GM12875 (cell line): Measurements from ENCODE around the gene POTEE.
"Not testable (repeated sequence)": the region's sequence is repeated elsewhere in the genome, so short reads cannot be mapped to it uniquely, and the experiment has no call there.

Source experiments
- H3K4me3 ChIP-seq: one replicate; pipeline ENCODE4 v1.5.1; 2011; ENCODE audit warnings: low read depth, low read length, control low read depth
- TF ChIP-seq, protein P1 (sequence below): IDR thresholded peaks from 2 replicates; pipeline ENCODE4 v1.5.1; 2011; ENCODE audit warnings: low read depth, mild to moderate bottlenecking, control low read depth, inconsistent platforms, low read length, moderate library complexity, borderline replicate concordance; ENCODE audit not compliant: insufficient read depth

Gene POTEE

DNA sequence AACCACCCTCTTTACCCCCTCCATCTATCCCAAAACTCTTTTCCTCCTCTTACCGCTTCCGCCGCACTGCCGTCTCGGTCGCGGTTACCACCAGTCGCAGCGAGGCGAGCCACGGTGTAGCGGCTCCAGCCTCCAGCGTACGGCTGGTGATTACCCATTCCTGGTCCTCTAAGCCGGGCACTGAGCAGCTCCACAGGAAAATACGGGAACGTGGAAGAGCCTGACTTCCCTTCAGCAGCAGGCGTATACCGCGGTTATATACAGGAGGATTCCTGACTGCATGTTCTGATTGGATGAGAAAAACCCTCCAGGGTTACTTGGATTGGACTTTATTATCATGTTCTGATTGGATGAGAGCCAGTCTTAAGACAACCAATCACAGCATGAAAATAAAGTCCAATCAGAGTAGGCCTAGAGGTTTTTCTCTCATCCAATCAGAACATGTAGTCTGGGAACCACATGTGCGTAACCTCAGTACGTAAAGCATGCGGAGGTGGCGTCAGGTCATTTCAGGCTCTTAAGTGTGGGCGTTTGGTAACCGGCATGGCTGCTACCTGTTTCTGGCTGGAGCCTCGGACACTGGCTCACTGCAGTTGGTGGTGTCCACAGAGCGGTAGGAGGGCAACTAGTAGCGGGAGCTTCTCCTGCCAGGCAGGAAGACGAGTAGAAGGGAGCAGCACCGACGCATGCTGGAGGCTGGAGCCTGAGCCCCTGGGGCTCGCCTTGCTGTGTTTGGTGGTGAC lies at the start of gene POTEE:
Gene POTEE, plus strand, starts transcription at position 507 of the 743 bp plus-strand sequence. CDS start 8,867 bp downstream, outside the sequence.
- H3K4me3 ChIP-seq, result not testable (repeated sequence)

DNA sequence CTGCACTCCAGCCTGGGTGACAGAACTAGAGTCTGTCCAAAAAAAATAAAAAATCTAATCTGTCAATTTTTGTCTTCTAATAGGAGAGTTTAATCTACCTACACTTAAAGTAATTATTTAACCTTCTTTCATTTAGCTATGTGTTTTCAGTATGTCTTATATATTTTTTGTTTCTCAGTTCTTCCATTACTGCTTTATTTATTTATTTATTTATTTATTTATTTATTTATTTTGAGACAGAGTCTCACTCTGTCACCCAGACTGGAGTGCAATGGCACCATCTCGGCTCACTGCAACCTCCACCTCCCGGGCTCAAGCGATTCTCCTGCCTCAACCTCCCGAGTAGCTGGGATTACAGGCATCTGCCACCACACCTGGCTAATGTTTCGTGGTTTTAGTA lies 43.8 kb upstream of the POTEE start:
- not testable (repeated sequence) for H3K4me3 ChIP-seq

DNA sequence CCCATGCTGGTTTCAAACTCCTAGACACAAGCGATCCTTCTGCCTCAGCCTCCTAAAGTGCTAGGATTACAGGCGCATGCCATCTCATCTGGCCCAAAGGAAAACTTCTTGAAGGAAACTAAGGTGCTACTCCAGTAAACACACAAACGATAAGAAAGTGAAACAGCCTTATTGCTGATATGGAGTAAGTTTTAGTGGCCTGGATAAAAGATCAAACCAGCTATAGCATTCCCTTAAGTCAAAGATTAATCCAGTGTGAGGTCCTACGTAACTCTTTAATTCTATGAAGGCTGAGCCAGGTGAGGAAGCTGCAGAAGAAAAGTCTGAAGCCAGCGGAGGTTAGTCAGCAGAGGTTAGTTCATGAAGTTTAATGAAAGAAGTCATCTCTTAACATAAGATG lies 40.8 kb upstream of the POTEE start:
- no peak overlapping the region for H3K4me3 ChIP-seq
- TF ChIP-seq, protein P1, sequence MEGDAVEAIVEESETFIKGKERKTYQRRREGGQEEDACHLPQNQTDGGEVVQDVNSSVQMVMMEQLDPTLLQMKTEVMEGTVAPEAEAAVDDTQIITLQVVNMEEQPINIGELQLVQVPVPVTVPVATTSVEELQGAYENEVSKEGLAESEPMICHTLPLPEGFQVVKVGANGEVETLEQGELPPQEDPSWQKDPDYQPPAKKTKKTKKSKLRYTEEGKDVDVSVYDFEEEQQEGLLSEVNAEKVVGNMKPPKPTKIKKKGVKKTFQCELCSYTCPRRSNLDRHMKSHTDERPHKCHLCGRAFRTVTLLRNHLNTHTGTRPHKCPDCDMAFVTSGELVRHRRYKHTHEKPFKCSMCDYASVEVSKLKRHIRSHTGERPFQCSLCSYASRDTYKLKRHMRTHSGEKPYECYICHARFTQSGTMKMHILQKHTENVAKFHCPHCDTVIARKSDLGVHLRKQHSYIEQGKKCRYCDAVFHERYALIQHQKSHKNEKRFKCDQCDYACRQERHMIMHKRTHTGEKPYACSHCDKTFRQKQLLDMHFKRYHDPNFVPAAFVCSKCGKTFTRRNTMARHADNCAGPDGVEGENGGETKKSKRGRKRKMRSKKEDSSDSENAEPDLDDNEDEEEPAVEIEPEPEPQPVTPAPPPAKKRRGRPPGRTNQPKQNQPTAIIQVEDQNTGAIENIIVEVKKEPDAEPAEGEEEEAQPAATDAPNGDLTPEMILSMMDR, result no peak

DNA sequence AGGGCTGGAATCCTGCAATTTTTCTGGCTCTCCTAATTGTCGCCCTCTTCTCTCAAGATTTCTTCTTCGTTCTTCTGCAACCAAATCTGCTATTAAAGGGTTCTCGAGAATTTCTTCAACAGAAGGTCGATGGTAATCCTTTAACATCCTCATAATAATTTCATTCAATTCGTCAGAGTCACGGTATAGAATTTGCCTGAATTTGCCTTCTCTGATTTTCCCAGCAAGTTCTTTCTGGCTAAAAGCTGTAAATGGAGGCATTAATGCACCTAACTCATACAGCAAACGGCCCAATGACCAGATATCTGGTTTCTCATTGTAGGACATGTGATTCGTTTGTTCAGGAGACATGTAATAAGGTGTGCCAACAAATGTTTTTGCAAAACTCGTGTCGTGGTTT lies 31.3 kb upstream of the POTEE start:
- not testable (repeated sequence) for H3K4me3 ChIP-seq

DNA sequence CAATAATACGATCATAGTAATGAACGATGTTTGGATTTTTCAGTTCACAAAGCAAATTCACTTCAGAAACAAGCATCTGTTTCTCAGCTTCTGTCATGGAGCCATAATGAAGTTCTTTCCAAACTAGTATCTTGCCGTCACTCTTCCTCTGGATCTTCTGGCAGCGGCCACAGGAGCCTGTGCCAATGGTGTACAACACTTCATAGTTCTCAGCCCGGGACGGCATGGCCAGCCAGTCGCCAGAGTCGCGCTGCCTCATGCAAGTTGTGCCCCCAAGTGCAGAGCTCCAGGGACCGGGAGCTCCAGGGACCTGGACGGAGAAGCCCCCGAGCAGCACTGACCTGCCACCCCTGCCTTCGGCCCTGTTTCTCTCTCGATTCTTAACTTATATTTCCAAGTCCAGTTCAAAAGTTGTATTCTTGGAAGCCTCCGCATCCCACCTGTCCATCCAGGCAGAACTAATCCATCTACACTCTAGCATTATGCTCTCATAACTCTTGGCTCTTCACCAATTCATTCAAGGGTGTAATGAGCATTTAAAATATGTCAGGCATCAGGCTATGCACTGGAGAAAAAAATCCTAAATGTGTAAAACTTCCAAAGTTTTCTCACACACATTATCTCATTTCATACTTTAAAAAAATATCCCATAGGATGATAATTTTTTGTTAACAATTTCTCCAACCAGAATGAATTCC lies 30.5 kb upstream of the POTEE start:
- H3K4me3 ChIP-seq, result not testable (repeated sequence)

DNA sequence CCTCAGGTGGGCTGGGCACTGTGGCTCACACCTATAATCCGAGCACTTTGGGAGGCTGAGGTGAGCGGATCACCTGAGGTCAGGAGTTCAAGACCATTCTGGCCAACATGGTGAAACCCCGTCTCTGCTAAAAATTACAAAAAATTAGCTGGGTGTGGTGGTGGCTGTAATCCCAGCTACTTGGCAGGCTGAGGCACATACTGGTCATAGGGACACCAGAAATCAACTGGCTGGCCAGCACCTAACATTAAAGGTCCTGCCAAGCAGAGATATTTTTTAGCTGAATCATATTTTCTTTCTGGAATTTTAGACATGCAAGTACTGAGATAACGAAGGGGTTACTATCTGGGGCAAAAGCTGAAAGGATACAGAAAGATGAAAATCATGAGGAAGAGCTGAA lies 27.9 kb upstream of the POTEE start:
- H3K4me3 ChIP-seq, result not testable (repeated sequence)

DNA sequence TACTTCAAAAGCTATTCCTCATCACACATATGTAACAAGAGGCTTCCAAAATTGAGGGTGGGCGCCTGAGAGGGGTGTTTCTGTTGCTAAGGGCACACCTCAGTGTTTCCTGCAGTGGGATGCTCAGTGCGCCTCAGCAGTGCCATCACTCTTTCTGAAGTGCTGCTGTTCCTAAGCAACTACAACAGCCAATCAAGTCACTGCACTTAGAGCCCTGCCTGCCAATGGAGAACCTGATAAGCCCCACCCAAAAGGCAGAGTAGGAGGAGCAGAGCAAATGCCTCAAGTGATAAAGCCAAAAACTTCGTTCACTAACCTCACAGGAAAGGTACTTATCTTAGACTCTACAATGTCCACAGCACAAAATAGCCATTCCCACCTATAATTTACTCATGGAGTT lies 15.9 kb upstream of the POTEE start:
- H3K4me3 ChIP-seq, result not testable (repeated sequence)

DNA sequence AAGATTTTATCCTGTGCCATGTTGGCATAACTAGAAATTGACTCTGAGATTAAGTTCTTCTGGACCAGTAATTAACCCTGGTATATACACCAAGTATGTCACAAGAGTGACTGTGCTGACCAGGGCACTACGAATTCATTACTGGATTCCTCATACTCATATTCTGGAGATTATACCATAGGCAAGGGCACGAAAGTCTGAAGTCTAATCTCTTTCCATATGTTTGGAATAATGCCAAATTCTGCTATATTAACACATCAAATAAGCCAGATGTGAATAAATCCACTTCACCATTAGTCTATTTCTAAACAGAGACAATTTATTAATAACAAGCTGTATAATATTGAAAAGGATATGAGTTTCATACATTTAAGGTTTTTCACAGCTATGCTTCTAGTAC lies 13.2 kb upstream of the POTEE start:
- not testable (repeated sequence) for H3K4me3 ChIP-seq

DNA sequence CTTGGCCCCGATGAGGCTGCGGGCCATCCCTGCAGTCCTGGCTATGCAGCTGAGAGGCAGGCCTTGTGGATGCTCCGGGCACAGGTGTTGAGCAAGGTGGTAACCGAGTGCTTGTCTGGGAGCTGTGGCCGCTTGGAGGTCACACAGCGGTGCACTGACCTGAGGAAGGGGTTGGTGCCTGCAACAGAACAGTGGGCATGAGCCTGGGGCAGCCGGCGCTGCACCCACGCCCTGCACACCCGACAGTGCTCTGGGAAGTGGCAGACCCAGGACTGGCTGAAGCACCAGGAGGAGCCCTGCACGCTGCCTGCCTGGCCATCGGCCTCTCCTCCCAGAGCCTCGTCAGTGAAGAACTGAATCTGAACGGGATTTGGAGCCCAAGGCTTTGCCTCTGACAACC lies 8.2 kb upstream of the POTEE start:
- H3K4me3 ChIP-seq, result no peak overlapping the region
- TF ChIP-seq, protein P1, result no peak

DNA sequence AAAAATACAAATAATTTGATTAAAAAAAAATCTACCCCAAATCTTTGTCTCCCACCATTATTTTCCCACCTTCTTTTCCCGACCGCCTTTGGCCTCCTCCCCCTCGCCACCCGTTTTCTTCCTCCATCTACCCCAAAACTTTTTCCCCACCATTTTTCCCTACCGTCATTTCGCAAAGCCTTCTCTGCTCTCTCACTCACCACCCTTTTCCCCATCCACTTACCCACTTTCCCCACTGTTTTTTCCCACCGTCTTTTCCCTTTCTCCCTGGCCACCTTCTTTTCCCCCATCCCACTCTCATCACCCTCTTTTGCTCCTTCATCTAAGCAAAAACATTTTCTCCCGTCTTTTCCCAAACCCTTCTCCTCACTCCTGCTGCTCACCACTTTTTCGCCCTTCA lies 1.5 kb upstream of the POTEE start:
- not testable (repeated sequence) for H3K4me3 ChIP-seq

DNA sequence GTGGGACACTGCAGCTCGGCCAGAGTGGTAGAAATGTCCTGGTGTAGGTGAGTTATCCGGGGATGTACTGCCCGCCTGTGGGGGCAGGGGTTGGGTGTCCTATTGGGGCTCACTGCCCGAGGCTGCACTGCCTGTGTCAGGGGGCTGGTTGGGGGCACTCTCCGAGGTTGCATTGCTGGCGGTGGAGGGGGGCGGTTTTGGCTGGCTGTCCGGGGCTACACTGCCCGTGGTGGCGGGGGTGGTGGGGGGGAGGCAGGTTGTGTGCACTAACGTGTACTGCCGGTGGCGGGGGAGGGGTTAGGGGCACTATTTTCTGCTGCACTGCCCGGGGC lies 403 bp downstream of the POTEE start:
- H3K4me3 ChIP-seq, result not testable (repeated sequence)

DNA sequence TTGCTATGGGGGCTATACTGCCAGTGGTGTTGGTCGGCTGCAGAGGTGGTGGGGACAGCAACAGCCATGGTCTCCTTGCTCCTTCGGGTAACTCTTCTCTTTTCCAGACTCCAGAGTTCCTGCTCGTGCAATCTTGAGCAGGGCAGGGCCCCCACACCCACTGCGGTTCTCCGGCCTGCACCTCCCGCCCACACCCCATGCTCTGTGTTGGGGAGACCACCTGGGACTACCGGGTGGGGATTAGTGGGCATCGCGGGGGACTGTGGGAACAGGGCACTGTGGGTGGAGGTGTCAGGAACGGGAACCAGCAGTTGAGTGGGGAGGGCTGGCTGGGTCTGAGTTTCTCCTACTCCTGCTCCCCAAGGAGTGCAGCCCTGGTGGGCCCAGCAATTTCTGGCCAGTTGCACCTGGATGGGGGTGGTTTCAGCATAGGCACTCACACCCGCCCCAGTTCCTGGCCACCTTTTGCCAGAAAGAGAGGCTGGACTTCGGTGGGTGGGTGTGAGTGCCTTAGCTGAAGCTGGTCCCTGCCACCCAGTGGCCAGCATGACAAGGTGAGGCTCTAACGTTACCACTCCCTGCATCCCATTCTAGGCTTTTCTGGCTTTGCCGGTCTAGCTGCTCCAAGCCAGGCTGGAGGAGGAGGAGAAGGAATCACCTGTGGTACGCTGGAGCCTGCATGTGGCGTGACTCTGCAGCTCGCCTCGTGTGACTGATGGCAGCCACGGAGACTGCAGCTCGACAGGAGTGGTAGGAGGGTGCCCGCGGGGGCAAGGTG lies 1.3 kb downstream of the POTEE start:
- H3K4me3 ChIP-seq, result not testable (repeated sequence)

DNA sequence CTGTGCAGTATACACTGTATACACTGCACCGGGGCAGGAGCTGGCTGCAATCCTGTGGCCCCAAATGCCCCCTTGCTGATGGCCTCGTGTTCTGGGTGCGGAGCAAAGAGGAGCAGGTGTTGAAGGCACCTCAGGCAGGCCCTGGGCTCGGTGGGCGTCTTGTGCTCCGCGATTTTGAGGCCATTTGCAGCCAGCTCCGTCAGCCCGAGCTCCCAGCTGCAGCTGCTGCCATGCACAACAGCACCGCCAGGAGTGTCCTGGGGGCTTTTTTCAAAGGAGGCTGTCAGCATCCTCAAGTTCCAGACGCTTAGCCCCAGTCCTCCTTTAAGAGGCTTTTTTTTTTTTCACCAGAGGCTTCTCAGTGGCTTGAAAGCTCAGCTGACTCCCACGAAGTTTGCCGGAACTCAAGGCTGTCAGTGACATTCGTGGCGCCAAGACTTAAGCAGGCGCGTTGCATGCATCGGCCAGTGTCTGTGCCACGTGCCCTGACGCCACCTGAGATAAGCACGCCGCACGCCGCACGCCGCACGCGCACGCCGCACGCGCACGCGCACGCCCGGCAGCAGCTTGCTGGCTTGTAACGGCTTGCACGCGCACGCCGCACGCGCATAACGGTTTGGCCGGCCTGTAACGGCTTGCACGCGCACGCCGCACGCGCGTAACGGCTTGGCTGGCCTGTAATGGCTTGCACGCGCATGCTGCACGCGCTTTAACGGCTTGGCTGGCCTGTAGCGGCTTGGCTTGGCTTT lies 8.1 kb downstream of the POTEE start:
- not testable (repeated sequence) for H3K4me3 ChIP-seq

DNA sequence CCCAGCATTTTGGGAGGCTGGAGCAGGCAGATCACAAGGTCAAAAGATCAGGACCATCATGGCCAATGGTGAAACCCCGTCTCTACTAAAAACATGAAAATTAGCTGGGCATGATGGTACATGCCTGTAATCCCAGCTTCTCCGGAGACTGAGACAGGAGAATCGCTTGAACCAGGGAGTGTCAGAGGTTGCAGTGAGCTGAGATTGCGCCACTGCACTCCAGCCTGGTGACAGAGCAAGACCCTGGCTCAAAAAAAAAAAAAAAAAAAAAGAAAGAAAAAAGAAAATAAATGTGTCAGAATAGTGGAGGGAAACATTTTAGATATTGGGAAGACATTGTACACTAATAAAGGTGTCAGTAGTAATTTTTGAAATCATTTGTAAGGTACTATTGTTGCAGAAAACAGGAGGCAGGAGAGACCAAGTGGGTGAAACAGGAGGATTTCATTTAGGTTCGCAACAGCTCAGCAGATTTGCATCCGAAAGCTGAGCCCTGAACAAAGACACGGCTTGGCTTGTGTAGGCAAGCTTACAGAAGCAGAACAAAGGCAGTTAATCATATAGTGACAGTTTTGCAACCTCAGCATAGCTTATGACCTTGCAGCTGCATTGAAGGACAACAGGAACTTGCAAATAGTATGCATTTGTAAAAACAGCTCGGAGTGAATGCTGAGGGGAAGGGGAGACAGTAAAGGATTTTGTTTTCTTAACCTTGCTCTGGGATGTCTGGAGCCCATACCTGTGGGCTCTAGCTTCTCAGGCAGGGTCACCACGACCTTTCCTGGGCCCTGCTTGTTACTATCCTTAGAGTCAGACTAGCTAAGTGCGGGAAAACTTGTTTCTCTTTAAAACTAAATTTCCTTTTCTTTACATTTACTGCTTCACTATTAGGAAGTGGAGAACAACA lies 26.5 kb downstream of the POTEE start:
- H3K4me3 ChIP-seq, result not testable (repeated sequence)
